Neural crest cell (in vitro differentiated cells): ENCODE results near the gene APBB2. TPM values are rescaled to one million over a fixed set of nuclear protein-coding genes. Genes with fewer than 3 reads are reported as not detected.

ENCODE experiments used
- DNase-seq: peaks from one replicate; pipeline ENCODE4 v3.0.0; 2021; ENCODE audit warnings: low read depth, mixed read lengths, low spot score
- H3K27ac Mint-ChIP-seq: one replicate; pipeline ENCODE4 v1.8.0; 2021; ENCODE audit warnings: mild to moderate bottlenecking, mixed read lengths; ENCODE audit not compliant: unreplicated experiment
- H3K27me3 Mint-ChIP-seq: 2 replicates; pipeline ENCODE4 v1.8.0; 2021; ENCODE audit warnings: low read depth, mild to moderate bottlenecking, mixed read lengths
- H3K36me3 Mint-ChIP-seq: 2 replicates; pipeline ENCODE4 v1.8.0; 2021; ENCODE audit warnings: low read depth, mild to moderate bottlenecking, mixed read lengths
- H3K4me1 Mint-ChIP-seq: 2 replicates; pipeline ENCODE4 v1.8.0; 2021; ENCODE audit warnings: mixed read lengths
- H3K4me3 Mint-ChIP-seq: one replicate; pipeline ENCODE4 v1.8.0; 2021; ENCODE audit warnings: mild to moderate bottlenecking, mixed read lengths
- H3K9me3 Mint-ChIP-seq: 2 replicates; pipeline ENCODE4 v1.8.0; 2021; ENCODE audit warnings: mixed read lengths
- total RNA-seq: library from RNA; stranded (reverse); gene quantifications from 2 replicates; pipeline ENCODE4 v1.2.1, GENCODE V29; 2021
- TF ChIP-seq, protein P1 (sequence below): fragments of 200-600 bp; sonication (generic); conservative IDR thresholded peaks from 2 replicates; pipeline ENCODE4 v1.5.0; 2021; ENCODE audit warnings: antibody characterized with exemption, mild to moderate bottlenecking

APBB2 gene
- total RNA-seq, 1 donor from 2014 or later = 68.5 TPM

DNA sequence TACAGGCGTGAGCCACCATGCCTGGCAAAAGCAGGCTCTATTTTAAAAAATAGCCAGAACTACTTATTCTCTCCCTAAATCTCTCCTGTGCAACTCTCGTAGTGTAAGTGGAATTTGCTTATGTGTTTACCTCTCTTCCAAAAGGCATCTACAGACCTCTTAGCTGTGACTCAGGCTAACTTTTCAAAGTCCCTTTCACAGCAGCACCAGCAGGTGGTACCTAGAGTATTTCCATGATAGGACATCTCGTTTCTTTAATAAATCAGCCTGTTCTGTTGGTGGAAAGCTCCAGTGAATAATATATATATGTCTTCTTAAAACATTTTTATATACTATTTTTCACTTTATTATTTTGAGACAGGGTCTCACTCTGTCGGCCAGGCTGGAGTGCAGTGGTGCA, 375.6 kb downstream of the APBB2 start:
- no peak for DNase-seq
- Mint-ChIP-seq H3K27ac (no peak overlapping the region), H3K27me3 (no peaks in the 10 kb centered on the region), H3K4me3 (no peak overlapping the region), H3K36me3 (peaks cover 8% of the 10 kb centered on the region), H3K9me3 (no peaks in the 10 kb centered on the region), H3K4me1 (peaks cover 27% of the 10 kb centered on the region)
- TF ChIP-seq, protein P1, sequence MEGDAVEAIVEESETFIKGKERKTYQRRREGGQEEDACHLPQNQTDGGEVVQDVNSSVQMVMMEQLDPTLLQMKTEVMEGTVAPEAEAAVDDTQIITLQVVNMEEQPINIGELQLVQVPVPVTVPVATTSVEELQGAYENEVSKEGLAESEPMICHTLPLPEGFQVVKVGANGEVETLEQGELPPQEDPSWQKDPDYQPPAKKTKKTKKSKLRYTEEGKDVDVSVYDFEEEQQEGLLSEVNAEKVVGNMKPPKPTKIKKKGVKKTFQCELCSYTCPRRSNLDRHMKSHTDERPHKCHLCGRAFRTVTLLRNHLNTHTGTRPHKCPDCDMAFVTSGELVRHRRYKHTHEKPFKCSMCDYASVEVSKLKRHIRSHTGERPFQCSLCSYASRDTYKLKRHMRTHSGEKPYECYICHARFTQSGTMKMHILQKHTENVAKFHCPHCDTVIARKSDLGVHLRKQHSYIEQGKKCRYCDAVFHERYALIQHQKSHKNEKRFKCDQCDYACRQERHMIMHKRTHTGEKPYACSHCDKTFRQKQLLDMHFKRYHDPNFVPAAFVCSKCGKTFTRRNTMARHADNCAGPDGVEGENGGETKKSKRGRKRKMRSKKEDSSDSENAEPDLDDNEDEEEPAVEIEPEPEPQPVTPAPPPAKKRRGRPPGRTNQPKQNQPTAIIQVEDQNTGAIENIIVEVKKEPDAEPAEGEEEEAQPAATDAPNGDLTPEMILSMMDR = peak; percentile 23

DNA sequence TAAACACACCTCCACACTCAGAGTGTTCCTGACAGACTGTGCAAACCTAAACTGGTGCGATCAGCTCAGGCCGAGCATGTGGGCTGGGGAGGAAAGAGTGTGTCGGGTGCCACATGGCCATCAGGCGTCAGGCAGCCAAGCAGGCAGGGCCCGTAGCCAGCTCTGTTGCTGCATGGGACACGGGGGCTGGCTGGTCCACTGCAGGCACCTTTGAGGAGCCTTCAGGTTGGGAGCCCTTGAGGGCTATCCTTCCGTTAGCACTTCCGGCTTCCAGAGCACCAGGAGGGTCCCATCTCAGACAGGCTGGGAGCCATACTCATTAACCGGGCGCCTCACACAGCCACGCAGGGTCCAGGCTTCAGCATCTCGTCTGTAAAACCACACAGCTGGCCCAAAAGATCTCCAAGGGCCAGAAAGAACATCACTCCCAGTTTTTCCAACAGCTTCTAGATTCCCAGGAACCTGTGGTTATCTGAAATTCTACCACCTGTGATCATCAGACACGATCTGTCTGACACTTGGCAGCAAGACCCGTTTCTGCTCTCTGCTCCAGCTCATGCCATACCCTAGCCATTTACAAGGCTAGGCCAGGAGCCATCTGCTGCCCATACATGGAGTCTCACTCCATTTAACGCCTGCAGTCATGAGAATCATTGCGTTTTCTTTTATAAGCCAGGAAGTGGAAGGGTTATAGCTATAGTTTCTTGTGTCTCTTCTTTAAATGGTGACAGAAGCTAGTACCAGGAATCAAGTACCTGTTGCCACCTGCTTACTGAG, 377.1 kb downstream of the APBB2 start:
- no peak for DNase-seq
- H3K27ac Mint-ChIP-seq = peak overlapping the region; percentile 6
- H3K27me3 Mint-ChIP-seq = no peaks in the 10 kb centered on the region
- peaks cover 29% of the 10 kb centered on the region for H3K4me1 Mint-ChIP-seq
- peaks cover 16% of the 10 kb centered on the region for H3K36me3 Mint-ChIP-seq
- no peak overlapping the region for H3K4me3 Mint-ChIP-seq
- H3K9me3 Mint-ChIP-seq = no peaks in the 10 kb centered on the region
- TF ChIP-seq, protein P1 = no peak

DNA sequence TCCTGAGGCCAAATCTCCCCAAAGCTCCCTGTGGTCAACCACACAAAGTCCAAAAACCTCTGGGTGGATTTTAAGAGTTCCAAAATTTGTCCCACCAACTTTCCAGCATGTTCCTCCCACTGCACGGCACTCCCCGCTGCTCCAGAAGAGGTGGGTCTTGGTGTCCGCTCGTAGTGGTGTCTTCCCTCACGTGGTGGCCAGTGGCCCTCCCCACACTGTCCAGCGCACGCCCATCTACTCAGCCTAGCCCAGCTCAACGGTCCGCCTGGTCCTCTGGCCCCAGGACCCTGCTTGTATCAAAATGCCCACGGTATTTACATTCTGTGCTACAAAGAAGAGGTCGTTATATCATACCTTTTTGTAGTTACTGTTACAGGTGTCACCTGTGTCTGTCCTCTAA, 381.1 kb downstream of the APBB2 start:
- Mint-ChIP-seq H3K36me3 (peaks cover 20% of the 10 kb centered on the region), H3K4me1 (peaks cover 34% of the 10 kb centered on the region), H3K27me3 (no peaks in the 10 kb centered on the region), H3K9me3 (no peaks in the 10 kb centered on the region), H3K4me3 (no peak overlapping the region), H3K27ac (peak overlapping the region; percentile 62)
- TF ChIP-seq, protein P1 = no peak
- no peak for DNase-seq

DNA sequence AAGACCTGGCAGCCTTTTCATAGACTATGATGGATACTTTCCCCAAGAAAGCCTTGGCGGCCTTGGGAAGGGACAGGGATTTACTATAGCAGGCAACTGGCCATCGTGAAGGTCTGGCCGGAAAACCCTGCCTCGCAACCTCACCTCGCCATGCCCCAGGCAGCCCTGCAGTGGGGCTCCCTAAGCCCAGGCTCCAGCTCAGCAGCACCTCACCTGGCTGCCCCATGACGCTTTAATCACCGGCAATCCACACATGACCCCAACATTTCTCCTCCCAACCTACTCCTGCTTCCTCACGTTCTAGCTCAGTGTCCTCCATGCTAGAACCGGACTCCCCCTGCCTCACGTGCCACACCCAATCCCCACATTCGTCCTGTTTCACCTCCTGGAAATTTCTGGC, 382.2 kb downstream of the APBB2 start:
- Mint-ChIP-seq H3K27ac (no peak overlapping the region), H3K4me1 (peaks cover 34% of the 10 kb centered on the region), H3K27me3 (no peaks in the 10 kb centered on the region), H3K4me3 (no peak overlapping the region), H3K9me3 (no peaks in the 10 kb centered on the region), H3K36me3 (peaks cover 20% of the 10 kb centered on the region)
- TF ChIP-seq, protein P1 = no peak
- DNase-seq = no peak

DNA sequence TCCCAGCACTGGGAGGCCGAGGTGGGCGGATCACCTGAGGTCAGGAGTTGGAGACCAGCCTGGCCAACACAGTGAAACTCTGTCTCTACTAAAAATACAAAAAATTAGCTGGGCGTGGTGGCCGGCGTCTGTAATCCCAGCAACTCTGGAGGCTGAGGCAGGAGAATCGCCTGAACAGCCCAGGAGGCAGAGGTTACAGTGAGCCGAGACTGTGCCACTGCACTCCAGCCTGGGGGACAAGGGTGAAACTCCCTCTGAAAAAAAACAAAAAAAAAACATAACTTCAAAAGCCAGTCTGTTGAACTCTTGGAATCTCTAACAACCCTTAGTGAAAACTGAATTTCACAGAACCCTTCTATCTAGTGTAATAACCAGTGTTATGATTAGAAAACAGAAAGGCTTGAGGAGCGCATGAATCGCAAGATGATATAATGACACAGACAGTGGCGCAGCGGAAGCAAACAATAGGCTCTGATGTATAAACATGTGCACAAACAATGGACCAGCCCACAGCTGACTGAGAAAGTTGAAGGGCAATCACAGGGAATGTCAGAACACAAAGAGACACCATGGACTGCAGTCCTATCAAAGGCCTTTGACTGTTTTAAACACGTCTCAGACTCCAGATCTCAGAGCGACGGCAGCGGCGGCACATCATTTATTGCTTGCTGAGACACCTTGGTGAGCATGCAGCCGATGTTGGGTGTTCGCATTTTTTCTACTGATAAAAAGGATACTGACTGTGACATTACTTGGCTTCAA, 383.0 kb downstream of the APBB2 start:
- peaks cover 34% of the 10 kb centered on the region for H3K4me1 Mint-ChIP-seq
- H3K27ac Mint-ChIP-seq = no peak overlapping the region

More for the DNA sequence above, 383.0 kb downstream of the APBB2 start:
- no peak for DNase-seq
- TF ChIP-seq, protein P1 = no peak
- Mint-ChIP-seq H3K4me3 (no peak overlapping the region), H3K27me3 (no peaks in the 10 kb centered on the region), H3K9me3 (no peaks in the 10 kb centered on the region), H3K36me3 (peaks cover 20% of the 10 kb centered on the region)
